Activated CD4-positive, alpha-beta memory T cell treated with anti-CD3 and anti-CD28 coated beads, Interleukin-2, amount 10 ng/mL, durations not matched to agents 7 days and 5 days (primary cell): ENCODE results near the gene KCNK7. TPM values are rescaled to one million over a fixed set of nuclear protein-coding genes. Genes with fewer than 3 reads are reported as not detected.
A peak's percentile ranks its signal among the peaks of the same experiment; 100 is the strongest.

Experiments
- CTCF ChIA-PET: fragments of 350-600 bp; sonication (Branson Sonifier 250); formaldehyde crosslinking; loops from one replicate; lab custom pipeline; 2021; ENCODE audit warnings: antibody characterized with exemption, inconsistent platforms; lab: Charles Lee
- POLR2A ChIA-PET: fragments of 350-600 bp; sonication (Branson Sonifier 250); formaldehyde crosslinking; loops from one replicate; lab custom pipeline; 2021; ENCODE audit warnings: antibody characterized with exemption; lab: Charles Lee
- DNase-seq: peaks from one replicate; pipeline ENCODE4 v3.0.0-alpha.2; 2020
- H3K27ac Mint-ChIP-seq: one replicate; pipeline ENCODE4 v1.8.0; 2021; ENCODE audit warnings: mild to moderate bottlenecking, mixed read lengths
- H3K27me3 Mint-ChIP-seq: one replicate; pipeline ENCODE4 v1.8.0; 2021; ENCODE audit warnings: mixed read lengths
- H3K36me3 Mint-ChIP-seq: one replicate; pipeline ENCODE4 v1.8.0; 2021; ENCODE audit warnings: low read depth, mixed read lengths
- H3K4me1 Mint-ChIP-seq: one replicate; pipeline ENCODE4 v1.8.0; 2021; ENCODE audit warnings: mixed read lengths
- H3K4me3 Mint-ChIP-seq: one replicate; pipeline ENCODE4 v1.8.0; 2021; ENCODE audit warnings: mild to moderate bottlenecking, mixed read lengths
- H3K9me3 Mint-ChIP-seq: one replicate; pipeline ENCODE4 v1.8.0; 2021; ENCODE audit warnings: mixed read lengths
- total RNA-seq, 2 experiments: library from RNA; stranded (reverse); gene quantifications; one replicate each; pipeline ENCODE4 v1.2.3, GENCODE V29; 2021

Gene KCNK7
- total RNA-seq, 2 experiments from 2014 or later, result 0.80 to 1.0 TPM

GRCh38 chr11:65581928-65582327 lies 13.7 kb downstream of the KCNK7 start:
- Mint-ChIP-seq H3K4me3 (no peak overlapping the region), H3K9me3 (no peaks in the 10 kb centered on the region), H3K4me1 (peaks cover 55% of the 10 kb centered on the region), H3K36me3 (peaks cover 65% of the 10 kb centered on the region), H3K27ac (no peak overlapping the region), H3K27me3 (no peaks in the 10 kb centered on the region)
- ChIA-PET POLR2A (interaction anchor here (0.7 to 2.7 kb wide), 3 partner anchors 9 to 13 kb away, joined by 3 to 8 read pairs (median 3); partner anchors contain the start of genes FAM89B, KCNK7 and ZNRD2), CTCF (interaction anchor here (1.2 kb wide), 1 partner anchor 41 kb away, joined by 6 read pairs; no protein-coding TSS in a partner anchor)
- DNase-seq, result no peak

GRCh38 chr11:65580756-65581155 lies 14.8 kb downstream of the KCNK7 start:
- H3K27ac Mint-ChIP-seq, result peak overlapping the region; percentile 52
- peaks cover 54% of the 10 kb centered on the region for H3K36me3 Mint-ChIP-seq
- ChIA-PET POLR2A (interaction anchor here (1.0 to 2.7 kb wide), 2 partner anchors 13 to 15 kb away, joined by 3 to 8 read pairs; partner anchors contain the start of gene KCNK7), CTCF (interaction anchor here (1.2 kb wide), 1 partner anchor 40 kb away, joined by 6 read pairs; no protein-coding TSS in a partner anchor)
- H3K4me3 Mint-ChIP-seq, result no peak overlapping the region
- H3K9me3 Mint-ChIP-seq, result no peaks in the 10 kb centered on the region
- no peak for DNase-seq
- H3K27me3 Mint-ChIP-seq, result no peaks in the 10 kb centered on the region
- H3K4me1 Mint-ChIP-seq, result peaks cover 45% of the 10 kb centered on the region

DNA sequence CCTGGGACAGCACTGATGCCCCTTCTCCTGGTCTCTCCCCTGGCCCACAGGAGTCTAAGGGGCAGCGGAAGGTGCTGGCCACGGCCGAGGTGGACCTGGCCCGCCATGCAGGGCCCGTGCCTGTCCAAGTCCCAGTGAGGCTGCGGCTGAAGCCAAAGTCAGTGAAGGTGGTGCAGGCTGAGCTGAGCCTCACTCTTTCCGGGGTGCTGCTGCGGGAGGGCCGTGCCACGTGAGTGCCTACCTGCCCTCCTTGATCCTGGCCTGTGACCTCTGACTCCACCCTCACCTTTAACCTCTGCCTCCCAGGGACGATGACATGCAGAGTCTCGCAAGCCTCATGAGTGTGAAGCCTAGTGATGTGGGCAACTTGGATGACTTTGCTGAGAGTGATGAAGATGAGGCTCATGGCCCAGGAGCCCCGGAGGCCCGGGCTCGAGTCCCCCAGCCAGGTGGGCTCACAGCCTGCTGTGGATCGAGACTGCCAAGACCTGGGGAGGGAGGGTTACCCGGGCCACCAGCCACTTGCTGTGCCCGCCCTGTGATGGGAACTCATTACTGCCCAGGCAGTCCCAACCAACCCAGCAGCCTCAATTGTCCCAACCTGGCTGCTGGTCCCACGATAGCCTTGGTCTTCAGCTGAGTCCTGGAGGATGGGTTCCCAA lies 15.4 kb downstream of the KCNK7 start:
- POLR2A ChIA-PET, result interaction anchor here (2.7 kb wide), 1 partner anchor 15 kb away, joined by 8 read pairs; the partner anchor contains the start of gene KCNK7
- no peak overlapping the region for H3K27ac Mint-ChIP-seq

GRCh38 chr11:65579291-65579690 lies 16.3 kb downstream of the KCNK7 start:
- H3K4me1 Mint-ChIP-seq, result peaks cover 50% of the 10 kb centered on the region
- POLR2A ChIA-PET, result interaction anchor here (3.2 to 5.2 kb wide), 2 partner anchors 9 to 36 kb away, joined by 18 to 96 read pairs; partner anchors contain the start of gene PCNX3

More for the DNA sequence above, 15.4 kb downstream of the KCNK7 start:
- peaks cover 52% of the 10 kb centered on the region for H3K36me3 Mint-ChIP-seq
- CTCF ChIA-PET, result no interaction called here
- no peaks in the 10 kb centered on the region for H3K9me3 Mint-ChIP-seq
- H3K4me1 Mint-ChIP-seq, result peaks cover 48% of the 10 kb centered on the region
- DNase-seq, result no peak
- H3K4me3 Mint-ChIP-seq, result no peak overlapping the region
- H3K27me3 Mint-ChIP-seq, result no peaks in the 10 kb centered on the region

GRCh38 chr11:65578667-65579066 lies 16.9 kb downstream of the KCNK7 start:
- peak overlapping the region; percentile 88 for H3K4me3 Mint-ChIP-seq
- no peaks in the 10 kb centered on the region for H3K27me3 Mint-ChIP-seq
- no peak for DNase-seq
- H3K27ac Mint-ChIP-seq, result peak overlapping the region; percentile 77
- H3K36me3 Mint-ChIP-seq, result peaks cover 53% of the 10 kb centered on the region
- no peaks in the 10 kb centered on the region for H3K9me3 Mint-ChIP-seq
- peaks cover 49% of the 10 kb centered on the region for H3K4me1 Mint-ChIP-seq
- ChIA-PET POLR2A (interaction anchor here (3.2 to 5.2 kb wide), 2 partner anchors 9 to 37 kb away, joined by 18 to 96 read pairs; partner anchors contain the start of gene PCNX3), CTCF (interaction anchor here (5.3 kb wide), 1 partner anchor 9 kb away, joined by 60 read pairs; no protein-coding TSS in a partner anchor)

More at GRCh38 chr11:65579291-65579690, 16.3 kb downstream of the KCNK7 start:
- Mint-ChIP-seq H3K27me3 (no peaks in the 10 kb centered on the region), H3K27ac (peak overlapping the region; percentile 40), H3K36me3 (peaks cover 56% of the 10 kb centered on the region), H3K4me3 (no peak overlapping the region), H3K9me3 (no peaks in the 10 kb centered on the region)
- DNase-seq, result no peak
- CTCF ChIA-PET, result interaction anchor here (5.3 kb wide), 1 partner anchor 8 kb away, joined by 60 read pairs; no protein-coding TSS in a partner anchor

- Mint-ChIP-seq H3K36me3 (peaks cover 53% of the 10 kb centered on the region), H3K27ac (peak overlapping the region; percentile 77)
- CTCF ChIA-PET, result interaction anchor here (1.1 to 5.3 kb wide), 3 partner anchors 9 to 38 kb away, joined by 3 to 60 read pairs (median 18); no protein-coding TSS in a partner anchor
Observed at GRCh38 chr11:65578134-65578533, 17.5 kb downstream of the KCNK7 start.

DNA sequence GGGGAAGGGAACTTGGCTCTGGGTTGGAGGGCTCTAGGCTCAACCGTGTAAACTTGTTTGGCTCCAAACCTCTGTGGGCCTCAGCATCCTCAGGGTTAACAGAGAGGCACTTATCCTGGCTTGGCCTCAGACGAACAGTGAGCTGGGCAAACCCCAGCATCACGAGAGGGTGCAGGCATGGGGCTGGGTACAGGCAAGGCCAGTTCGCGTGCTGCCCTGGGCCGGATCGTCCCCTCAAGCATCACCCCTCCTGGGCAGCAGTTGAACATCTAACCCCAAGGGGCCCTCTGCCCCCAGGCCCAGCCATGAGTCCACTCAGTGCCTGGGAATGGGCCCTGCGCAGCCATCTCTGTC lies 17.9 kb downstream of the KCNK7 start:
- CTCF ChIA-PET, result interaction anchor here (0.9 to 5.3 kb wide), 4 partner anchors 10 to 37 kb away, joined by 3 to 60 read pairs (median 10); no protein-coding TSS in a partner anchor
- Mint-ChIP-seq H3K27me3 (no peaks in the 10 kb centered on the region), H3K27ac (peak overlapping the region; percentile 59), H3K4me1 (peaks cover 48% of the 10 kb centered on the region), H3K36me3 (peaks cover 51% of the 10 kb centered on the region), H3K9me3 (no peaks in the 10 kb centered on the region), H3K4me3 (peak overlapping the region; percentile 88)
- POLR2A ChIA-PET, result interaction anchor here (0.9 to 5.2 kb wide), 12 partner anchors 10 to 154 kb away, joined by 3 to 96 read pairs (median 10); partner anchors contain the start of genes KCNK7, MALAT1, NEAT1 and PCNX3
- no peak for DNase-seq

More at GRCh38 chr11:65578134-65578533, 17.5 kb downstream of the KCNK7 start:
- Mint-ChIP-seq H3K4me3 (peak overlapping the region; percentile 88), H3K9me3 (no peaks in the 10 kb centered on the region), H3K4me1 (peaks cover 50% of the 10 kb centered on the region), H3K27me3 (no peaks in the 10 kb centered on the region)
- POLR2A ChIA-PET, result interaction anchor here (1.2 to 5.2 kb wide), 5 partner anchors 10 to 79 kb away, joined by 3 to 96 read pairs (median 29); partner anchors contain the start of genes KCNK7, MALAT1 and PCNX3
- no peak for DNase-seq

DNA sequence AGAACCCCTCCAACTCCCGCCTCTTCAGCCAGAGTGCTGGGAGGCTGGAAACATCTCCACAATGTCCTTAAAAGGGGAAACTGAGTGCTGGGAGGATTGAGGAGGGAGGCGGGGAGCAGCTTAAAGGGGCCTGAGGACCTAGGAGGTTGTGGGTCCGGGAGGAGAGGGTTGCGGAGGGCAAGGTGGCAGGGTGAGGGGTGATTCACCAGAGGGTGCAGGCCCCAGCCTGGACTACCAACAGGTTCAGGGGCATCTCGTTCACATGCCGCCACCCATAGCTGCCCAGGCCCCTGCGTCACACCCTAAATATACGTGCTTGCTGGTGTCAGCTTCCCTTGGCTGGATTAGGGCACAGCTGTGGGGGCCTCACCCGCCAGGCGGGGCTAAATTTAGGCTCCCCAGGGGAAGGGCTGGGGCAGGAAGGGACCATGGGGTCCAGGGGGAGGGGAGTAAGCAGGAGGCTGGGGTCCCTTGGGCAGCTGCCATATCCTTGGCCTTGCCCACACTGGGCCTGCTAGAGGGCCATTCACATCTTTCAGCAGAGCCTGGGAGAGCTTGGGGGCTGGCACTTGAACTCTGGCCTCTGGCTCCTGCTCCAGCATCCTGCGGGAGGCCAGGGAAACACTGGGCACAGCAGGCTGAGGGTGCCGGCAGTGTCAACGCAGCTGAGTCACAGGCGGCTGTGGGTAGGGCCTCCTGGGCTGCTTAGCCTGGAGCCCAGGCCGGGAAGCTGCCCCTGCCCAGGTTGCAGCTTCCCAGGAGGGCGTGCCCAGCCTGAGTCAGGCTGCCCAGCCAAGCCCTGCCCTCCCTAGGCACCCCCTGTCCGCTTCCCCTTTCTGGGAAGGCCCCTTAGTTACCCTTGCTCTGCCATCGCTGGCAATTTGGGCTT lies 18.5 kb downstream of the KCNK7 start:
- Mint-ChIP-seq H3K4me3 (peak overlapping the region; percentile 88), H3K4me1 (peaks cover 44% of the 10 kb centered on the region), H3K27me3 (no peaks in the 10 kb centered on the region), H3K27ac (peak overlapping the region; percentile 82), H3K9me3 (no peaks in the 10 kb centered on the region), H3K36me3 (peaks cover 45% of the 10 kb centered on the region)
- ChIA-PET CTCF (interaction anchor here (0.9 to 5.3 kb wide), 7 partner anchors 11 to 61 kb away, joined by 3 to 60 read pairs (median 3); partner anchors contain the start of genes PCNX3 and SIPA1), POLR2A (interaction anchor here (0.7 to 5.2 kb wide), 18 partner anchors 11 to 156 kb away, joined by 3 to 96 read pairs (median 12); partner anchors contain the start of genes KCNK7, MALAT1, MAP3K11 and NEAT1)
- peak; percentile 48 for DNase-seq

GRCh38 chr11:65576232-65576866 lies 19.3 kb downstream of the KCNK7 start:
- Mint-ChIP-seq H3K9me3 (no peaks in the 10 kb centered on the region), H3K36me3 (peaks cover 42% of the 10 kb centered on the region), H3K27ac (peak overlapping the region; percentile 82), H3K4me1 (peaks cover 52% of the 10 kb centered on the region), H3K27me3 (no peaks in the 10 kb centered on the region), H3K4me3 (peak overlapping the region; percentile 88)
- no peak for DNase-seq
- ChIA-PET POLR2A (interaction anchor here (0.7 to 5.2 kb wide), 22 partner anchors 8 to 159 kb away, joined by 3 to 96 read pairs (median 10); partner anchors contain the start of genes KCNK7, LTBP3, MALAT1 and MAP3K11), CTCF (interaction anchor here (1.2 to 5.3 kb wide), 6 partner anchors 11 to 62 kb away, joined by 3 to 60 read pairs (median 10); partner anchors contain the start of genes KCNK7, PCNX3 and SIPA1)

- Mint-ChIP-seq H3K4me3 (peak within 1 kb of the TSS; percentile 88), H3K36me3 (peaks cover 38% of the 10 kb centered on the region), H3K27ac (peak within 1 kb of the TSS; percentile 97), H3K4me1 (peaks cover 57% of the 10 kb centered on the region), H3K27me3 (no peaks in the 10 kb centered on the region), H3K9me3 (no peaks in the 10 kb centered on the region)
- CTCF ChIA-PET, result interaction anchor here (1.0 to 5.3 kb wide), 8 partner anchors 10 to 63 kb away, joined by 3 to 60 read pairs (median 6); partner anchors contain the start of genes KCNK7, PCNX3 and SIPA1
- POLR2A ChIA-PET, result interaction anchor here (0.7 to 5.2 kb wide), 28 partner anchors 8 to 1664 kb away, joined by 3 to 96 read pairs (median 7); partner anchors contain the start of genes KCNK7, LTBP3, MALAT1 and MAP3K11
- peak; percentile 87 for DNase-seq
Observed at GRCh38 chr11:65575568-65576231, 19.9 kb downstream of the KCNK7 start, which contains the start of gene EHBP1L1. Gene EHBP1L1 (plus strand): TSS chr11:65576053. CDS start chr11:65576303, 250 bp downstream.
